GM18517 (cell line): Measurements from ENCODE around the gene SH3RF3.
"Not testable (repeated sequence)": the region's sequence is repeated elsewhere in the genome, so short reads cannot be mapped to it uniquely, and the experiment has no call there.

Experiments
- ATAC-seq: cut with Tn5 transposase; IDR thresholded peaks from one replicate; pipeline ENCODE4 v1.9.1; 2021; ENCODE audit warnings: mild to moderate bottlenecking, moderate library complexity; ENCODE audit not compliant: unreplicated experiment

The SH3RF3 gene

DNA sequence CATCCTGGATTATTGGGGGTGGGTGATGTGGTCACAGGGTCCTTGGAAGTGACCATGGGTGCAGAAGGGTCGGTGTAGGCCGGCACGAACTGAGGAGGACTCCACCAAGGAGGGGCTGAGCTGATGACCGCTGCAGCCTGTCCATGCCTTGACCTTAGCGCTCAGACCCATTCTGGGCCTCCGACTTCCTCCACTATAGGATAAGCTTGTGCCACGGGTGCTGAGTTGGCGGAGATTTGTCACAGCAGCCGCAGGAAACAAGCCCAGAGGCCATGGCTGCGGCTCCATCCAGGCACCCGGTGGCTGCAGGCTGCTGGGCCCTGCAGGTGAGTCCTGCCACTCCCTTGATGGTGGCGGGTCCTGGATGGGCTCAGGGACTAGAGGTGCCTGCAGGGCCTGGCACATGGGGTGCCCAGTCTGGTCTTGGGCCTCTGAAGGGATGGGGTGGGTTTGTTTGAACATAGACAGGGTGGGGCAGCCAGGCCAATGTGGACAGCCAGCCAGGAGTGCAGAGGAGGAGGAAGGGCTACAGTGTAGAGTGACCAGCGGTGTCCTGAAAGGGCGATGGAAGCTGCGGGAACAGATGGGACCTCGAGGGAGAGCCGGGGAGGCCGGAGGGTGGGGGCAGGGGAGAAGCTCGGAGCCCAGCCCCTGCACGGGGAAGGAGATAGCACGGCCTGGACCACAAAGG, 400.0 kb downstream of the SH3RF3 start:
- ATAC-seq: no peak

- ATAC-seq: no peak
These were observed 400.8 kb downstream of the SH3RF3 start for GRCh38 chr2:109529532-109530449.

GRCh38 chr2:109530712-109531111, 401.7 kb downstream of the SH3RF3 start:
- no peak for ATAC-seq

GRCh38 chr2:109531221-109531620, 402.2 kb downstream of the SH3RF3 start:
- no peak for ATAC-seq

- ATAC-seq: no peak
These were observed 403.1 kb downstream of the SH3RF3 start for GRCh38 chr2:109531896-109532727.

DNA sequence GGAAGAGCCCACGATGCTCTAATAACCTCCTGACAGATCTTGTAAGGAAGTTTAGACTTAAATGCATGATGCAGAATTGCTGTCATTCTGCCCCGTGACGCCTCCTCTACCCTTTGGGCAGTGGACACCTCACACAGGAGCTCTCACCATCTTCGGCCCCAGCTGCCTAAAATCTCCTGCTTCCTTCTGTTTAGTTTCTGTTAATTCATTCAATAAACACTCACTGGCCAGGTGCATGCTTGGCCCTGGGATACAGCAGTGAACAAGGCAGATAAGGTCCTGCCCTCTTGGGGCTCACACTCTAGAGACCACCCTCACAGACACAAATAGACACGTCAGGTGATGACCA, 403.7 kb downstream of the SH3RF3 start:
- no peak for ATAC-seq

GRCh38 chr2:109533823-109534222, 404.8 kb downstream of the SH3RF3 start:
- no peak for ATAC-seq

DNA sequence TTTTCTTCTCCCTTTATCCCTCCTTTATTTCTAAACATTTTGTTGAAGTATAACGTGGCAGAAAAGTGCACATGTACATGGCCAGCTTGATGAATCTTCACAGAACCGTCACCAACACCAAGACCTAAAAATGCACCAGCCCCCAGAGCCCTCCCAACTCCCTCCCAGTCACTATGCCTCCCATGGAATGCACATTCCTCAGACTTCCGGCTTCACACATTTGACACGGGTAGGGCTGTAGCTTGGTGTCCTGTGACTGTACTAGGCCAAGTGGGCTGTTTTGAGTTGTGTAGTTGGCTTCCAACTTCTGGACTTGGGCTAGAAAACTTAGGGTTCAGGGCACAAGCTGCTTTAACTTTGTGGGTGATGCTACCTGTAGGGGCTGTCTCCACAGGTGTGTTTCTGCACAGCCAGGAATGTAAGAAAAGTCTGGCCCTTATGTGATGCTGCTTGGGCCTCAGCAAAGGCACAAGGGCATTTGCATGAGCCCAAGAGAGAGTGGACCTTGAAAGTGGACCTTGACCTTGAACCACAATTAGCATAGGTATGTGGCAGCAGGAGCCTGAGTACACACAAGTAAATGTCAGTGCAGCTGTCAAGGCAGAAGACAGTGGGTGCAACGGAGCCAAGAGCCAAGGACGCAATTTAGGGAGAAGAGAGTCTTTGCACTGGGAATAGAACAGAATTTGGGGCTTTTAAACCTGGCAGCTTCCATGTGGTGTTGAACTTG, 406.4 kb downstream of the SH3RF3 start:
- no peak for ATAC-seq

DNA sequence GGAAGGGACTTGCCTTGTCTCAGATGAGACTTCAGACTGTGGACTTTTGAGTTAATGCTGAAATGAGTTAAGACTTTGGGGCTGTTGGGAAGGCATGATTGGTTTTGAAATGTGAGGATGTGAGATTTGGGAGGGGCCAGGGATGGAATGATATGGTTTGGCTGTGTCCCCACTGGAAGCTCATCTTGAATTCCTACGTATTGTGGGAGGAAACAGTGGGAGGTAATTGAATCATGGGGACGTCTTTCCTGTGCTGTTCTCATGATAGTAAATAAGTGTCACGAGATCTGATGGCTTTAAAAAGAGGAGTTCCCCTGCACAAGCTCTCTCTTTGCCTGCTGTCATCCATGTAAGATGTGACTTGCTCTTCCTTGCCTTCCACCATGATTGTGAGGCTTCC, 407.6 kb downstream of the SH3RF3 start:
- ATAC-seq: not testable (repeated sequence)

- ATAC-seq: no peak
These were observed 408.7 kb downstream of the SH3RF3 start for GRCh38 chr2:109537565-109538222.

GRCh38 chr2:109538546-109538945, 409.5 kb downstream of the SH3RF3 start:
- ATAC-seq: no peak

DNA sequence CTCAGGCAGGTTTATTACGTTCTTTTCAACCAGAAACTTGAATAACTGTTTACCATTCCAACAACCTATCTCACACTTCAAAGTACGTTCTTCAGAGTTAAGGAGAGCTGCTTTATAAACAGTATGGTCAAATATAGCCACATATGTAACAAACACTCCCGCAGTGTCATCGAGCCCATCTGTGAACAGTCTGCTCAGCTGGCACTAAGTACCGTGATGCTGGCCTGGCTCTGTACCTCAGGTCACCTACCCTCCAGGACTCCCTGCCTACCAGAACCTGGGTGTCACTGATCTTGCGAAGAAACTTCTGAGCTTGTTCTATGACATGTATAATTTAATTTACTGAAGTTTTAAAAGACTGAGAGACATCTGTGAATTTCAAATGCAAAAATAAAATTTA, 413.4 kb downstream of the SH3RF3 start:
- ATAC-seq: no peak

DNA sequence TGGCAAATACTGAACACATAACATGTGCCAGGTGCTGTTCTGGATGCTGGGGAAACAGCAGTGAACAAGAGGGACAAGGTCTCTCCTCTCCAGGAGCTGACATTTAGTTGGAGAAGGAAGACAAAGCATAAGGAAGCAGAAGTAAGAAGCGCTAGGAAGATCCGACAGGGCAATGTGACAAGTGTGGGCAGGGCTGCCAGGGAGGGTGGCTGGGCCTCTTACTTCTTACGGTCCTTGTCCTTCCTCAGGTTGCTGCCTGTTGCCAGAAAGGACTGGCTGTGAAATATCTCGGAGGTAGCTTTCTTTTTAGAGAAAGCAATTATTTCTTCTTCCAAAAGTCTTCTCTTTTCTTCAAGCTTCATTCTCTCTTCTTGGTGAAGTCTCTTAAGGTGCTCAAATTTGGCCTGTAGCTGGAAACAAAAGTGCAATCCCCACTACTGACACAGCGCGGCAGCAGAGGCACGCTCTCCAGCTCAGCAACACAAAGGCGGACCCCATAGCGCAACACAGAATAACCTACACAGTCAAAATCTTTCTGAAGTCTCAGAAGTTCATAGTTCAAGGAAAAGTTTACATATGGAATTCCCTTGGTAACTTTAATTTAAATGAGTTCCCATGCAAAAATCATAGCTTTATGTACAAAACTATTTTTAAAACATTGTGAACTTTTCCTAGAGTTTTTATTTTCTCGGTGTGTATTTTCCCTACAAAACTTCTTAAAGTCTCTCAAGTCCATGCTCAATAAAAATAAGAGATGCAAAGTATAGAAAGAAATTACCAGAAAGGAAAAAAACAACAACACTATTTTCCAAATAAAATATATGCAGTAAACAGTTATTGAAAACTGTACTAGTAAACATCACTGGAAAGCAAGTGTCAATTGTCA, 417.1 kb downstream of the SH3RF3 start:
- peak; percentile 72 for ATAC-seq

DNA sequence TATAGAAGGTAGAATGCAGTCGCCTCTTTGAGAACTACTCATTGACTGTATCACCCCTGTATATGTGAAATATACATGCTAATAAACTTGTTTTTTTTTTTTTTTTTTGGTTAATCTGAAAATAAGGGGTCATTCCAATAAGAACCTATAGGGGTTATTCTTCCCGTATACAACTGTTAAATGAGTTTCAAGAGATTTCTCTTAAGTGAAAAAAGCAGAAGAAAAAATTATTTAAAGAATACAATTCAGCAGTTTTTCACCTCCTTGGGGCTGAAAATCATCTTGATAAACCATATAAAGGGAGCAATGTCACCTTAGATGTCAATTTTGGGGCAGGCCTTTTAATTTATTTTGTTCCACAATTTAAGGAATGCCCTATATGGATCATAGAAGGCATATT, 418.3 kb downstream of the SH3RF3 start:
- ATAC-seq: no peak

GRCh38 chr2:109549016-109549590, 420.1 kb downstream of the SH3RF3 start:
- ATAC-seq: no peak
